Endothelial cell of umbilical vein (primary cell): ENCODE measurements around the gene POLR2H. TPM values are rescaled to one million over a fixed set of nuclear protein-coding genes. Genes with fewer than 3 reads are reported as not detected.

ENCODE experiments used
- BruUV-seq: library from RNA; stranded (reverse); fragments of 400-500 nt; replicated peaks from 2 replicates; lab custom pipeline; 2021; lab: Mats Ljungman, UMichigan
- CTCF ChIA-PET: fragments of 300-600, 350-600 bp; sonication (Branson Sonifier 250); formaldehyde crosslinking; loops from one replicate; lab custom pipeline; 2021; ENCODE audit warnings: antibody characterized with exemption, inconsistent platforms; lab: Charles Lee
- POLR2A ChIA-PET: fragments of 300-600, 350-600 bp; sonication (Branson Sonifier 250); formaldehyde crosslinking; loops from one replicate; lab custom pipeline; 2021; ENCODE audit warnings: antibody characterized with exemption, inconsistent platforms; lab: Charles Lee
- DNase-seq: peaks from one replicate; pipeline ENCODE4 v3.0.0-alpha.2; 2011; ENCODE audit warnings: low read depth, low spot score
- FAIRE-seq: peaks from 2 replicates; lab custom pipeline; 2011; peaks lifted over from hg19 to GRCh38; lab: Jason Lieb, UNC
- H2AFZ ChIP-seq: 2 replicates; pipeline ENCODE4 v1.6.0; 2012; ENCODE audit warnings: low read depth, low read length, control low read depth, inconsistent platforms
- H3K27ac ChIP-seq: 2 replicates; pipeline ENCODE4 v1.5.1; 2011; ENCODE audit warnings: low read depth, mild to moderate bottlenecking, control low read depth, low read length, moderate library complexity; ENCODE audit not compliant: insufficient read depth
- H3K27me3 ChIP-seq, 2 experiments: 2 replicates each; pipeline versions ENCODE4 v1.6.0 to v1.6.1; 2011; ENCODE audit warnings: low read length in 2 of 2, mixed read lengths in 1 of 2; ENCODE audit not compliant: control insufficient read depth in 2 of 2, insufficient read depth in 2 of 2
- H3K36me3 ChIP-seq, 2 experiments: 2 replicates in 1 of 2; 3 replicates in 1 of 2; pipeline ENCODE4 v1.5.1; 2011; ENCODE audit warnings: low read length in 2 of 2, mild to moderate bottlenecking in 1 of 2, moderate library complexity in 1 of 2; ENCODE audit not compliant: control insufficient read depth in 2 of 2, insufficient read depth in 2 of 2; ENCODE audit errors: extremely low read depth in 1 of 2
- H3K4me1 ChIP-seq: 3 replicates; pipeline ENCODE4 v1.5.1; 2011; ENCODE audit warnings: mild to moderate bottlenecking, low read length; ENCODE audit not compliant: control insufficient read depth, insufficient read depth; ENCODE audit errors: extremely low read depth
- H3K4me2 ChIP-seq: 2 replicates; pipeline ENCODE4 v1.6.1; 2011; ENCODE audit warnings: low read length, control low read depth, mixed read lengths; ENCODE audit not compliant: insufficient read depth
- H3K4me3 ChIP-seq, 3 experiments: fragments of 200-600 bp in 1 of 3; sonication (generic), shearing (Covaris generic) in 1 of 3; replicated peaks in 1 of 3; 2 replicates each; pipeline ENCODE4 v1.5.1; 2011 to 2016; ENCODE audit warnings: control low read depth in 3 of 3, low read length in 3 of 3, mild to moderate bottlenecking in 2 of 3, inconsistent platforms in 1 of 3, low read depth in 1 of 3, moderate library complexity in 1 of 3; ENCODE audit not compliant: insufficient read depth in 1 of 3
- H3K79me2 ChIP-seq: 2 replicates; pipeline ENCODE4 v1.6.0; 2012; ENCODE audit warnings: low read length, inconsistent platforms; ENCODE audit not compliant: control insufficient read depth, insufficient read depth
- H3K9ac ChIP-seq: replicated peaks from 2 replicates; pipeline ENCODE3; 2011; ENCODE audit warnings: low read length, control low read depth; ENCODE audit not compliant: insufficient read depth; ENCODE audit errors: extremely low read depth
- H3K9me1 ChIP-seq: replicated peaks from 3 replicates; pipeline ENCODE4 v1.6.0; 2011; ENCODE audit warnings: mild to moderate bottlenecking, low read length; ENCODE audit not compliant: control insufficient read depth, insufficient read depth; ENCODE audit errors: extremely low read depth
- H3K9me3 ChIP-seq: replicated peaks from 2 replicates; pipeline ENCODE4 v1.5.1; 2012; ENCODE audit warnings: low read length, inconsistent platforms; ENCODE audit not compliant: control insufficient read depth, insufficient read depth
- H4K20me1 ChIP-seq: replicated peaks from 2 replicates; pipeline ENCODE3; 2011; ENCODE audit warnings: mild to moderate bottlenecking, low read length; ENCODE audit not compliant: control insufficient read depth, insufficient read depth; ENCODE audit errors: extremely low read depth
- EZH2 ChIP-seq: IDR thresholded peaks from 2 replicates; pipeline ENCODE4 v1.6.1; 2012; ENCODE audit warnings: borderline replicate concordance, low read depth, mild to moderate bottlenecking, moderate library complexity, low read length, inconsistent platforms; ENCODE audit not compliant: severe bottlenecking
- FOS ChIP-seq: IDR thresholded peaks from 2 replicates; pipeline ENCODE4 v1.6.1; 2011; ENCODE audit warnings: mild to moderate bottlenecking, low read length, moderate library complexity, borderline replicate concordance; ENCODE audit not compliant: insufficient read depth
- GATA2 ChIP-seq: IDR thresholded peaks from 2 replicates; pipeline ENCODE4 v1.7.0; 2011; ENCODE audit warnings: low read depth, mild to moderate bottlenecking, moderate library complexity, mixed read lengths, low read length; ENCODE audit not compliant: insufficient read length, insufficient read depth
- JUN ChIP-seq: IDR thresholded peaks from 2 replicates; pipeline ENCODE4 v1.6.1; 2011; ENCODE audit warnings: borderline replicate concordance, low read depth; ENCODE audit not compliant: insufficient read length, insufficient read depth
- MYC ChIP-seq: IDR thresholded peaks from one replicate; pipeline ENCODE4 v1.6.1; 2011; ENCODE audit warnings: mild to moderate bottlenecking, low read depth, low read length
- POLR2A ChIP-seq: IDR thresholded peaks from 2 replicates; pipeline ENCODE4 v1.6.1; 2012; ENCODE audit warnings: low read depth, mild to moderate bottlenecking, control low read depth, low read length
- POLR2AphosphoS5 ChIP-seq: IDR thresholded peaks from 2 replicates; pipeline ENCODE4 v1.6.1; 2012; ENCODE audit warnings: low read depth, mild to moderate bottlenecking, control low read depth, low read length, moderate library complexity; ENCODE audit not compliant: insufficient read depth
- dilution Hi-C: fragments of 300-500 bp; cut with MboI; formaldehyde crosslinking; loops from one replicate; pipeline ENCODE4 v1.15.0; 2019; ENCODE audit warnings: low sequenced_read_pairs; ENCODE audit not compliant: extremely low pct_ligation_motif_present
- intact Hi-C: fragments of 100-400 bp; cut with micrococcal nuclease; formaldehyde crosslinking; loops from one replicate; pipeline ENCODE4 v1.10.0; 2022
- polyA plus RNA-seq, 4 experiments: library from polyadenylated mRNA; depleted of rRNA in 3 of 4; stranded (reverse) in 3 of 4; unstranded in 1 of 4; fragments of >200 nt; gene quantifications; 2 replicates each; pipeline versions ENCODE4 v1.2.1 to v1.2.3, GENCODE V29; 2011 to 2012; ENCODE audit warnings: missing spikeins in 1 of 4
- total RNA-seq: library from RNA; stranded (reverse); gene quantifications from 2 replicates; pipeline ENCODE4 v1.2.3, GENCODE V29; 2021
- TF ChIP-seq, protein P1 (sequence below), 2 donors: IDR thresholded peaks; 1 replicate in 1 of 2; 2 replicates in 1 of 2; pipeline ENCODE4 v1.5.1; 2011; ENCODE audit warnings: low read length in 2 of 2, mild to moderate bottlenecking in 2 of 2, moderate library complexity in 2 of 2, control low read depth in 1 of 2, inconsistent platforms in 1 of 2, low read depth in 1 of 2; ENCODE audit not compliant: insufficient read depth in 1 of 2; ENCODE audit errors: extremely low read depth in 1 of 2
- TF ChIP-seq, protein P2 (sequence below): IDR thresholded peaks from 2 replicates; pipeline ENCODE4 v1.6.1; 2011; ENCODE audit not compliant: insufficient read depth, insufficient read length

Gene POLR2H
- total and polyA plus RNA-seq, 2 donors (not counting 3 experiments of a cell fraction or from before 2014, with no cell fraction given): 89.0 to 276 TPM

DNA sequence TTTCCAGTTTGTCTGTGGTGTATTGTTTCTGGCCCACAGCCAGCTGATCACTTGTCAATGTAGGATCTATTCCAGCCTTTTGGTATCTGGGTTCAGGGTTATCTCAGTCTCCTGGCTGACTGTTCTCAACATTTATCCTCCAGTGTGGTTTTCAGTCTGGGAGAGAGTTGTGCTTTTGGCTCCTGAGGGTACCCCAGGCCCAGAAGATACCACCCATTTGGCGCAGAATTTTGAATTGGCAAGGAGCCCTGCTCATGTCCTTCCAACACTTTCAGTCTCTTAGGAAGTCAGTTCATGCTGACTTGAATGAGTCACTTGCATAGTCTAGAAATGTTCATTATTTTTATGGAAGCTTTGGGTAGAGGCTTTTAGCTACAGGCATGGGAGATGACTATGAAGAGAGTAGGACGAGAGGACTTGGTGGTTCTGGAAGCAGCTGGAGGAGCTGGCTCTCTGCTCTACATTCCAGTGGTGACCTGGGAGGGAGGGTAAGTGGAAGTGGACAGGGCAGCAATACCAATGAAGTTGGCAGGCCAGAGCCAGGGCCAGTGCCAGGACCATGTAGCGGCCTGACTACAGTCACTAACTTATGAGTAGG lies 7.2 kb downstream of the POLR2H start:
- TF ChIP-seq, protein P1, sequence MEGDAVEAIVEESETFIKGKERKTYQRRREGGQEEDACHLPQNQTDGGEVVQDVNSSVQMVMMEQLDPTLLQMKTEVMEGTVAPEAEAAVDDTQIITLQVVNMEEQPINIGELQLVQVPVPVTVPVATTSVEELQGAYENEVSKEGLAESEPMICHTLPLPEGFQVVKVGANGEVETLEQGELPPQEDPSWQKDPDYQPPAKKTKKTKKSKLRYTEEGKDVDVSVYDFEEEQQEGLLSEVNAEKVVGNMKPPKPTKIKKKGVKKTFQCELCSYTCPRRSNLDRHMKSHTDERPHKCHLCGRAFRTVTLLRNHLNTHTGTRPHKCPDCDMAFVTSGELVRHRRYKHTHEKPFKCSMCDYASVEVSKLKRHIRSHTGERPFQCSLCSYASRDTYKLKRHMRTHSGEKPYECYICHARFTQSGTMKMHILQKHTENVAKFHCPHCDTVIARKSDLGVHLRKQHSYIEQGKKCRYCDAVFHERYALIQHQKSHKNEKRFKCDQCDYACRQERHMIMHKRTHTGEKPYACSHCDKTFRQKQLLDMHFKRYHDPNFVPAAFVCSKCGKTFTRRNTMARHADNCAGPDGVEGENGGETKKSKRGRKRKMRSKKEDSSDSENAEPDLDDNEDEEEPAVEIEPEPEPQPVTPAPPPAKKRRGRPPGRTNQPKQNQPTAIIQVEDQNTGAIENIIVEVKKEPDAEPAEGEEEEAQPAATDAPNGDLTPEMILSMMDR (IDR thresholded peaks at IDR 0.05; ENCODE audit: extremely low read depth in 1 of 2, insufficient read depth in 1 of 2, low read depth in 1 of 2, low read length in 2 of 2): no peak
- TF ChIP-seq, protein P2, sequence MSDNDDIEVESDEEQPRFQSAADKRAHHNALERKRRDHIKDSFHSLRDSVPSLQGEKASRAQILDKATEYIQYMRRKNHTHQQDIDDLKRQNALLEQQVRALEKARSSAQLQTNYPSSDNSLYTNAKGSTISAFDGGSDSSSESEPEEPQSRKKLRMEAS: no peak
- TF ChIP-seq FOS (peak; percentile 85), JUN (peak; percentile 56), POLR2A (no peak), POLR2AphosphoS5 (no peak), MYC (no peak), GATA2 (no peak), EZH2 (no peak)

More for the DNA sequence above, 7.2 kb downstream of the POLR2H start:
- intact Hi-C loops: no loop called here
- dilution Hi-C loops: no loop called here
- Histone ChIP-seq H3K27ac (peak overlapping the region; percentile 42), H3K4me1 (peaks cover 42% of the 10 kb centered on the region), H3K4me2 (peak overlapping the region; percentile 38), H3K9ac (no peak overlapping the region), H3K36me3 (peaks cover 4 to 11% of the 10 kb centered on the region in 2 experiments), H3K9me3 (no peaks in the 10 kb centered on the region), H3K27me3 (no peaks in the 10 kb centered on the region), H3K9me1 (no peaks in the 10 kb centered on the region), H2AFZ (no peak overlapping the region), H3K79me2 (peaks cover 16% of the 10 kb centered on the region), H4K20me1 (no peaks in the 10 kb centered on the region), H3K4me3 (no peak overlapping the region)
- peak; percentile 89 for FAIRE-seq
- peak; percentile 87 for DNase-seq
- ChIA-PET POLR2A (interaction anchor here (0.6 kb wide), 1 partner anchor 87 kb away, joined by 3 read pairs; no protein-coding TSS in a partner anchor), CTCF (interaction anchor here (0.8 to 10.1 kb wide), 13 partner anchors 14 to 465 kb away, joined by 3 to 201 read pairs (median 4); no protein-coding TSS in a partner anchor)
- no TSS peak for BruUV-seq
